ENCODE results near the gene ANO10. TPM values are rescaled to one million over a fixed set of nuclear protein-coding genes. Genes with fewer than 3 reads are reported as not detected.

ANO10 gene
- total RNA-seq, 1 experiment from 2014 or later: 15.0 TPM

DNA sequence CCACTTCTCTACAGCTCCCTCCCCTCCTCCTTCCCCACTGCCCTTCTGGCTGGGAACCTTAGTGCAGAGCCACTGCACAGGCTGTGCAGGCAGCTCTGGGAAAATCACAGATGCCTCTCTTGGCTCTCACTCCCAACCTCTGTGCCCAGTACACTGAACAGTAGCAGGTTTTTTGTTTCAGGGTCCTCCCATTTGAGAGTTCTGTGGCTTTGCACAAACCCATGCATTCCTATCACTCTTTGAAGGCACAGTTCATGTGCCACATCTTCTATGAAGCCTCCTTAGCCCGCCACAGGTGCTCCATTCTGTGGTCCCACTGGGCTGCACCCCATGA lies 231.6 kb downstream of the ANO10 start:
- BruUV-seq (replicated peaks): no TSS peak
- no peaks in the 10 kb centered on the region for H3K36me3 Mint-ChIP-seq (ENCODE audit: insufficient read depth, unreplicated experiment)
- ChIA-PET POLR2A (no interaction called here), CTCF (no interaction called here)
- TF ChIP-seq, protein P1, sequence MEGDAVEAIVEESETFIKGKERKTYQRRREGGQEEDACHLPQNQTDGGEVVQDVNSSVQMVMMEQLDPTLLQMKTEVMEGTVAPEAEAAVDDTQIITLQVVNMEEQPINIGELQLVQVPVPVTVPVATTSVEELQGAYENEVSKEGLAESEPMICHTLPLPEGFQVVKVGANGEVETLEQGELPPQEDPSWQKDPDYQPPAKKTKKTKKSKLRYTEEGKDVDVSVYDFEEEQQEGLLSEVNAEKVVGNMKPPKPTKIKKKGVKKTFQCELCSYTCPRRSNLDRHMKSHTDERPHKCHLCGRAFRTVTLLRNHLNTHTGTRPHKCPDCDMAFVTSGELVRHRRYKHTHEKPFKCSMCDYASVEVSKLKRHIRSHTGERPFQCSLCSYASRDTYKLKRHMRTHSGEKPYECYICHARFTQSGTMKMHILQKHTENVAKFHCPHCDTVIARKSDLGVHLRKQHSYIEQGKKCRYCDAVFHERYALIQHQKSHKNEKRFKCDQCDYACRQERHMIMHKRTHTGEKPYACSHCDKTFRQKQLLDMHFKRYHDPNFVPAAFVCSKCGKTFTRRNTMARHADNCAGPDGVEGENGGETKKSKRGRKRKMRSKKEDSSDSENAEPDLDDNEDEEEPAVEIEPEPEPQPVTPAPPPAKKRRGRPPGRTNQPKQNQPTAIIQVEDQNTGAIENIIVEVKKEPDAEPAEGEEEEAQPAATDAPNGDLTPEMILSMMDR (IDR thresholded peaks at IDR 0.05; ENCODE audit: unreplicated experiment): no peak
- H3K9me3 Mint-ChIP-seq (ENCODE audit: unreplicated experiment): no peaks in the 10 kb centered on the region
- peak overlapping the region; percentile 86 for H3K27ac Mint-ChIP-seq (ENCODE audit: low read depth, unreplicated experiment)
- H3K4me3 Mint-ChIP-seq (ENCODE audit: unreplicated experiment): no peak overlapping the region
- intact Hi-C loops (cut with micrococcal nuclease): no loop called here
- DNase-seq (ENCODE audit: unreplicated experiment): no peak
- H3K4me1 Mint-ChIP-seq (ENCODE audit: insufficient read depth, unreplicated experiment): peaks cover 12% of the 10 kb centered on the region
- H3K27me3 Mint-ChIP-seq (ENCODE audit: insufficient read depth, unreplicated experiment): no peaks in the 10 kb centered on the region

DNA sequence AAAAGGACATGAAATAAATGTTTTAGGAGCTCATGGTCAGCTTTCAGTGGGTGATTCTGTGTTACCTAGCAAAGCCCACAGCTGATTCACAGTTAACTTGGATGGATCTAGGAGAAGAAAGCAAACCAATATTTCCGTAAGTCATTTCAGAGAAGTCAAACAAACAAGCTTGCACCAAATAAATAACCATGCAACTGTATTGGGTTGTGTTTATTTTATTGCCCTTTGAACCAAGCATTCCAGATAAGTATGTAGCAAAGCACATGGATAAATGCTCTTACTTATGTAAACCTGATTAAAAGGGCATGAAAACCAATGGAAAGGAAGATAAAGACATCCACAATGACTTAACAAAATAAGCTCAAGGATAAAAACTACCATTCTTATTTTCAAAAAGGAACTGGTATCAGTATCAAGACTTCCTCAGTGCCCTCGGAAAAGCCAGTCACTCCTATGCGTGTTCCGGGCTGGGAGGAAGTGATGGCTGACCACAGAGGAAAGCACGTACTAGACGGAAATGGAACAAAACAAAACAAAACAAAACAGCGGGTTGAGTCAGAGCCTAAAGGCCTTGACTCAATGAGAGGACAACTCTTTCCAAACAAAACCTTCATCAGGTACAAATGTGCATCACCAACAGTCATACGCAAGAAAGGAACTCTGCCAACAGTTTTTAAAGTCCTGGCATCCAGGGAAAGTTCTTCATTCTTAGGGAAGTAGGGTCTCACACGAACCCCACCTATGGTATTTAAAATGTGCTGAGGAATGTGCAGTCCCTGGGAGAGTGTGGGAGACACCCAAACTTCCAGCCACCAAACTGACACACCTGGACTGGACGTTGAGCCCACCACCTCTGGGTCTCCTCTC lies 232.2 kb downstream of the ANO10 start:
- intact Hi-C loops (cut with micrococcal nuclease): no loop called here
- peak overlapping the region; percentile 86 for H3K27ac Mint-ChIP-seq (ENCODE audit: low read depth, unreplicated experiment)
- CTCF ChIA-PET: interaction anchor here (0.6 kb wide), 1 partner anchor 228 kb away, joined by 3 read pairs; no protein-coding TSS in a partner anchor
- TF ChIP-seq, protein P1 (IDR thresholded peaks at IDR 0.05; ENCODE audit: unreplicated experiment): no peak
- TSS peak; percentile 94 for BruUV-seq (replicated peaks)
- H3K9me3 Mint-ChIP-seq (ENCODE audit: unreplicated experiment): no peaks in the 10 kb centered on the region
- DNase-seq (ENCODE audit: unreplicated experiment): peak; percentile 86
- H3K27me3 Mint-ChIP-seq (ENCODE audit: insufficient read depth, unreplicated experiment): no peaks in the 10 kb centered on the region
- no peaks in the 10 kb centered on the region for H3K36me3 Mint-ChIP-seq (ENCODE audit: insufficient read depth, unreplicated experiment)
- no peak overlapping the region for H3K4me3 Mint-ChIP-seq (ENCODE audit: unreplicated experiment)
- POLR2A ChIA-PET: interaction anchor here (0.7 kb wide), 1 partner anchor 93 kb away, joined by 3 read pairs; no protein-coding TSS in a partner anchor
- peaks cover 12% of the 10 kb centered on the region for H3K4me1 Mint-ChIP-seq (ENCODE audit: insufficient read depth, unreplicated experiment)

DNA sequence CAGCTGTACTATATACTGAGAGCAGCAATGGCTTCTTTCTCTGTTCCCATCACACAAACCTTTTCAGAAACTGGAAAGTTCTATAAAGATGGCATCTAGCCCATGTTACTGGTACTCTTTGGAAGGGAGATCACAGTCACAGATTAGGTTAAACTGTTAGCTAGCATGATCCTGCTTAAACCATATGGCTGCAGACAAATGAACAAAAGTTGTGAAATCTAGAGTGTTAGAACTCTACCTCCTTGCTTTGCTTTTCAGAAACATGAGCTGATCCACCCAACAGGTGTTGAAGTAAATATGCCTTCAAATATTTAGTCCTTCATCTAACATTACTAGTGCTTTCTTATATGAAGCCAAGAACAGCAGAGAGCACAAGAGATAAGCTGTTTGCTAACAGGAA lies 232.9 kb downstream of the ANO10 start:
- DNase-seq (ENCODE audit: unreplicated experiment): no peak
- ChIA-PET CTCF (interaction anchor here (0.6 kb wide), 1 partner anchor 227 kb away, joined by 3 read pairs; no protein-coding TSS in a partner anchor), POLR2A (interaction anchor here (0.7 kb wide), 1 partner anchor 93 kb away, joined by 3 read pairs; no protein-coding TSS in a partner anchor)
- Mint-ChIP-seq H3K27me3 (ENCODE audit: insufficient read depth, unreplicated experiment) (no peaks in the 10 kb centered on the region), H3K4me3 (ENCODE audit: unreplicated experiment) (no peak overlapping the region), H3K27ac (ENCODE audit: low read depth, unreplicated experiment) (peak overlapping the region; percentile 86), H3K4me1 (ENCODE audit: insufficient read depth, unreplicated experiment) (peaks cover 12% of the 10 kb centered on the region), H3K36me3 (ENCODE audit: insufficient read depth, unreplicated experiment) (no peaks in the 10 kb centered on the region), H3K9me3 (ENCODE audit: unreplicated experiment) (no peaks in the 10 kb centered on the region)
- intact Hi-C loops (cut with micrococcal nuclease): no loop called here
- TF ChIP-seq, protein P1 (IDR thresholded peaks at IDR 0.05; ENCODE audit: unreplicated experiment): no peak
- no TSS peak for BruUV-seq (replicated peaks)

DNA sequence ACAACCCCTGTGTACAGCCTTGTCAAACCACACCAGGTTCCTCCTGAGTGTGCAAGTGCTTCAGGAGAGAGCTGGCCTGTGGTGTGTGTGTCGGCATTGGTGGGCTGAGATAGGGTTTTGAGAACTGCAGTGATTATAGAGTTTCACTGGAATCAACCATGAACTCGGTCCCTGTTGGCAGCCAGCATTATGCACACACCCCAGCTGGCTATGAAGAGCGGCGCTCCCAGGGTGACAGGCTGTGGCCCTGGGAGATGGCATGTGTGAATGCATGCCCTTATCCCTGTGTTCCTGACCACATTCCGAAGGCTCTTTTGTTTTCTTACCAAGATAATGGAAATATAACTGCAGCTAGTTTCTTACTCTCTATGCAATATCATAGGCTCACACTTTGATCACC lies 233.6 kb downstream of the ANO10 start:
- BruUV-seq (replicated peaks): no TSS peak
- ChIA-PET CTCF (no interaction called here), POLR2A (interaction anchor here (0.5 kb wide), 1 partner anchor 8 kb away, joined by 3 read pairs; no protein-coding TSS in a partner anchor)
- Mint-ChIP-seq H3K9me3 (ENCODE audit: unreplicated experiment) (no peaks in the 10 kb centered on the region), H3K27ac (ENCODE audit: low read depth, unreplicated experiment) (no peak overlapping the region), H3K4me3 (ENCODE audit: unreplicated experiment) (no peak overlapping the region), H3K27me3 (ENCODE audit: insufficient read depth, unreplicated experiment) (no peaks in the 10 kb centered on the region), H3K4me1 (ENCODE audit: insufficient read depth, unreplicated experiment) (peaks cover 12% of the 10 kb centered on the region), H3K36me3 (ENCODE audit: insufficient read depth, unreplicated experiment) (no peaks in the 10 kb centered on the region)
- intact Hi-C loops (cut with micrococcal nuclease): no loop called here
- TF ChIP-seq, protein P1 (IDR thresholded peaks at IDR 0.05; ENCODE audit: unreplicated experiment): no peak
- no peak for DNase-seq (ENCODE audit: unreplicated experiment)

Measured in MCF 10A (cell line).